Stimulated activated CD8-positive, alpha-beta memory T cell treated with anti-CD3 and anti-CD28 coated beads, Interleukin-12 subunit alpha, Interleukin-12 subunit beta, amount 100 ng/mL, for 4 hours (primary cell): ENCODE results near the gene RAB44.
"Not testable (repeated sequence)": the region's sequence is repeated elsewhere in the genome, so short reads cannot be mapped to it uniquely, and the experiment has no call there.

Experiments
- DNase-seq: peaks from one replicate; pipeline ENCODE4 v3.0.0-alpha.2; 2020; ENCODE audit warnings: low read depth

Gene RAB44

GRCh38 chr6:36688063-36688738 is 9.4 kb upstream of the RAB44 start:
- no peak for DNase-seq

GRCh38 chr6:36688739-36689075 is 8.9 kb upstream of the RAB44 start:
- DNase-seq = no peak

DNA sequence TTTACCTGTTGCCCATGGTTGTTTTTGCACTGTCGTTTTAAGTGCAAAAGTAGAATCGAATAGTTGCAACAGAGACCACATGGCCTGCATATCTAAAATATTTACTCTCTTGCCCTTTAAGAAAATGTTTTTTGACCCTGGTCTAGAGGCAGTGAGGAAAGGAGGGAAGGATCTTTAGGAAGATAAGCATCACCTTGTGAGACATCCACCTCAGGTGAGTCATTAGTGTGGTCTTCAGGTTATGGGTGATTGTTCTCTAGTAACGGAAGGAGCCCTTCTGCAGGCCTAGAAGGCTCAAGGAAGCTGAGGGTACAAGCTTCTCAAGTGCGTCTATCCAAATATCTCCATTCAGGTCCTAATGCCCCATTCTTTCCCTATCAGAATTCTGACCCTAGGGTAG is 6.6 kb upstream of the RAB44 start:
- no peak for DNase-seq

DNA sequence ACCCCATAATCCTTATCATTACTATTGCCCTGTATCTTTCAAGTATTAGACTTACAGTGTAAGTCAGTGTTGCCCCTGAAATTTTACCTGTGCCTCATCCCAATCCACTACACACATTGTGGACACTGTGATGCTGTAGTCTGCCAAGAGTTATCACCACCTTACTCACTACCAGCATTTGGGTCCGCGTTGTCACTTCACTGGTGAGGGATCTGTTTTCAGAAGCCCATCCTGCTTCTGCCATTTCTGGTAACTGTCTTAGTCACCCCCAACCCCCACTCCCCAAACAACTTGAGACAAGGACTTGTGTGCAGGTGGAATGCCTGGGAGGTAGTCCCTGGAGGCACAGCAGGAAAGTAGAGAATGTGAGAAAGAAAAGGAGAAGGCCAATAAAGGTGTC is 6.0 kb upstream of the RAB44 start:
- no peak for DNase-seq

DNA sequence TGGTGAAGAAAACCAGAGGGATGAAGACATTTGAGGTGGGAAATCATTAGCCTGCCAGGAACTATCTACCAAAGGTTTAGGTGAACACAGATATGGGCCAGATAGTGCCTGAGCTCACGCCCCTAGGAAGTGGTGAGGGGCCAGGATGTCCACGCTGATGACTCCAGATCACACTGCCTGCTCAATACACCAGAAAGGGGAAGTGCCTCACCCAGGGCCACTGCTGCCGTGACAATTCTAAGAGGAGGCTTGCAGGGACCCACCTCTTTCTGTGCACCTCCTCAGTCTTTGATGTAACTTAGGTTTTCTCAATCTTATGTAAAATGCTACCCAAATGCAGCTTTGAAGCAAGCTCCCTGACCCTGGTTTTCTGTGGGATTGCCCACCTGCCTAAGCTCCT is 5.4 kb upstream of the RAB44 start:
- no peak for DNase-seq

DNA sequence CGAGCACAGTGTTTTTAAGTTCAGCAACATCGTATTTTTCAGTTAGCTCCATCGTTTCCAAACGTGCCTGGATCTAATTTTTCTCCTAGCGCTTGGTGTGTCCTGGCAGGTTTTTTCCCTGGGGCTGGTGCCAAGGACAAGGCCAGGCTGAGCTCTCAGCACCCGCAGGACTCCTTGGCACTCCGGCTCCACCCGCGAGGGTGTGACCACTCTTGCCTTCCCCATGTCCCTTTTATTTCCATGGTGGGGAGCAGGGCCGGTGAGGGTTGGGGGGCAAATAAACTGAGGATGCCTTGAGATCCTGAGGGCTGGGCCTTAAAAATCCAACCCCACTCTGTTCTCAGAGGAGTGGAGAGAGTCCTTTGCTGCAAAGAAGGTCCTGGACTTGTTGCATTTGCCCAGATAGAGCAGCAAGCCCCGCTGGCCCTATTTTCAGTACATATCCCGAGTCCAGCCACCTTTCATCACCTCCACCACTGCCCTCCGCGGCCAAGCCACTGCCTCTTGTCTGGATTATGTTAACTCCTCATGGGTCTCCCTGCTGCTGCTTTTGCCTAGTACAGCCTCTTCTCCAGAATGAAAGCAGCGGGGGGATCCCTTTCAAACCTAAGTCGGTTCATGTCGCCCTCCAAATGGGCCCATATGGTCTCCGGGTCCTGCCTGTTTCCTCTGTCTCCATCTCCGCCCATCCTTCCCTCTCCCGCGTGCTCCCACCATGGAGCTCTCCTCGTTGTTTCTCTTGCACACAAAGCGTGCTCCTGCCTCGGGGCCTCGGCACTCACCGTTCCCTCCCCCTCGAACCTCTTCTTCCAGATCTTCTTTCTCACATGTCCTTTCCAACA is 4.5 kb upstream of the RAB44 start:
- DNase-seq = no peak

GRCh38 chr6:36694616-36695015 is 3.0 kb upstream of the RAB44 start:
- DNase-seq = no peak

- DNase-seq = no peak
Measured at GRCh38 chr6:36695414-36695813, 2.2 kb upstream of the RAB44 start.

DNA sequence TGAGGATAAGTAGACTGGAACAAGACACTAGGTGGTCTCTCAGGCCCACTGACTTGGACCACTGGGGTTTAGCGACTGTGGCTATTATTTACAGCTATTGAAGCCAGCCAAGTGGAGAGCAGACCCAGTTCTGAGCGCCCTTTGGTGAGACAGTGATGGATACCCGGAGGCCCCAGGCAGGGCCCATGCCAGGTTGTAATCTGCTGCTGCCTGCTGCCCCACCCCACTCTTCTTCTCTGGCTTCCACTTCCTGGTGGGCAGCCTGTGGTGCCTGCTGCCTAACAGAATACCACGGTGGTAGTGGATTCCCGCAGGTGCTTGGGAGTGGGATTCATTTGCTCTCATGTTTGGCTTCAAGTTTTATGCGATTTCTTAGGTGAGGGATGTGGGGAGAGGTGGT is 570 bp downstream of the RAB44 start:
- DNase-seq = no peak

GRCh38 chr6:36698871-36699271 is 1.2 kb downstream of the RAB44 start:
- no peak for DNase-seq

- DNase-seq = no peak
Measured at GRCh38 chr6:36699348-36699747, 1.7 kb downstream of the RAB44 start.

GRCh38 chr6:36700071-36700812 is 2.6 kb downstream of the RAB44 start:
- no peak for DNase-seq

- no peak for DNase-seq
Measured at GRCh38 chr6:36700831-36701230, 3.2 kb downstream of the RAB44 start.

DNA sequence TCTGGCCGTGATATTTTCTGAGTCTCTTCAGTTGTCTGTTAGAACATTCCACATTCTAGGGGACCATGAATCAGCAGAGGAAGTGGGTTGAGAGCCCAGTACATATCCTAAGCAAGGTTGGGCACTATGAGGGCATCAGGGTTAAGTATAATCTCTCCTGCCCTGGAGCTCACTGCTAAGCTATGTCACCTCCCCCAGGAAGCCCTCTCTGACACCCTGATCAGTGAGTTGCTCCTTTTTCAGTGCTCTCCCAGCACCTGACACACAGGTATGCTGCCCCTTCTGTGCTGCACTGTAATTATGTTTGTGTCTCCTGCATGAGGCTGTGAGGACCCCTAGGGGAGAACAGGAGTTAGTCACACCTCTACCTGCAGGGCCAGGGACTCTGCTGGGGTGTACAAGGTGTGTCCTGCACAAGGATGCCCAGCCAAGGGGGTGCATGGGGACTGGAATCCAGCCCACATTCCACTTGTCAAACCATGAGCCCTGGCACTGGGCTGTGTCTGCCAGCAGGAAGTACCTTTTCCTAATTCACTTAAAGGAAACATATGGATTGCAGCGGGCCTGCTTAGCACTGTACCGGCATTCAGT is 3.9 kb downstream of the RAB44 start:
- DNase-seq = no peak

- DNase-seq = no peak
Measured at GRCh38 chr6:36702656-36703055, 5.0 kb downstream of the RAB44 start.

- DNase-seq = no peak
Measured at GRCh38 chr6:36703081-36703606, 5.5 kb downstream of the RAB44 start.

DNA sequence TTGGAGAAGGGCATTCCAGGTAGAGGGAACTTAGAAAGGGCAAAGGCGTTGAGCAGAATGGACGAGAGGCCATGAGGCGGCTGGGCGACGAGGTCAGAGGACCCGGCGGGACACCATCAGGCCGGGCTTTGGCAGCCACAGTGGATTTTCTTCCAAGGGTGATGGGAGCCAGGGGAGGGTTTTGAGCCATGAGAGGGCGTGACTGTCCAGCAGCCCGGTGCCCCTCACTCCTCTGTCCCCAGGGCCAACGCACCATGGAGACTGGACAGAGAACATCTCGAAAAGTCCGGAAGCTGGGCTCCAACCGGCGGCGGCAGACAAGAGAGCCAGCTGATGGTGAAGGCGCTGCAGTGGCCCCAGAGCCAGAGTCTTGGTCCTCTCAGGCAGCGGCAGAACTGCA is 6.4 kb downstream of the RAB44 start:
- DNase-seq = no peak

GRCh38 chr6:36704961-36705577 is 7.4 kb downstream of the RAB44 start:
- not testable (repeated sequence) for DNase-seq

DNA sequence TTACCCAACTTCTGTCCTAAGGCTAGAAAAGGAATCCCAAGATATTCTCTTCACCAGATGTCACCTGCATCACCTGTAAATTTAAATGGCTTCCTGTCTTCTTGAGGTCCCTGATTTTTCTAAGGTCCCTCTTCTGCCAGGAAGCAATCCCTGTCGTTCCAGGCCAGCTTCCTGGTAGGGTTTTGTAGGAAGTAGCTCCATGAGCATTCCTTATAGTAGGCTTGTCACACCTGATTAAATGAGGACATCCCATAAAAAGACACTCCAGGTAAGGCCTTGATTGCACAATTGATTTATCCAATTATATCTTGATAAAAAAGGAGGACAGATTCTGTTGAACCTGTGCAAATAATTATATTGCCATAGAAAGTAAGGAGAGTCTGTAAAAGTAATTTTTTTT is 8.7 kb downstream of the RAB44 start:
- no peak for DNase-seq

- DNase-seq = no peak
Measured at GRCh38 chr6:36712816-36713215, 15.2 kb downstream of the RAB44 start.

DNA sequence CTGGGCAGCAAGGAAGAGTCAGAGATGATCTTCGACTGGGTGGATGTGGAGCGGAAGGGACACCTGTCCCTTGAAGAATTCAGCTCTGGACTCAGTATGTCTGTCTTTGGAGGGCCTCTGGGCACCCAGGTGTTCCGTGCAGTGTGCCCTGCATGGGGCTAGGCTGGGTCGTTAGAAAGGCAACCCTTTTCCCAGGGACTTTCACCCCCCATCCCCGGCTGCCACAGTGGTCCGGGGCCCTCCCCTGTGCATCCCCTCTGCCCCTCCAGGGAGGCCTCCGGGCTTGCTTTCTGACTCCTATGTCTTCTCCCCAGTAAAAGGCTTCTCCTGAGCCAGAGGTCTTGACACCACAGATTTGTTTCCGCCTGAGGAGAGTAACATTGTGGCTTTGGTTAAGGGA is 16.2 kb downstream of the RAB44 start:
- no peak for DNase-seq

GRCh38 chr6:36714511-36714910 is 16.9 kb downstream of the RAB44 start:
- DNase-seq = no peak
